Thyroid gland (tissue), 4 donors: ENCODE data around the gene MXD4.

Experiments used
- POLR2A ChIP-seq, 2 donors: fragments of 450-650 bp; IDR thresholded peaks; one replicate each; pipeline ENCODE4 v1.6.1; 2017; ENCODE audit warnings: antibody characterized with exemption in 2 of 2, mild to moderate bottlenecking in 2 of 2, moderate library complexity in 1 of 2
- TF ChIP-seq, protein P1 (sequence below), 6 experiments: fragments of 200-600 bp in 3 of 6; fragments of 450-650 bp in 3 of 6; sonication (generic) in 3 of 6; IDR thresholded peaks; one replicate each; pipeline ENCODE4 v1.5.1; 2016 to 2019; ENCODE audit warnings: antibody characterized with exemption in 6 of 6, mild to moderate bottlenecking in 2 of 6, inconsistent platforms in 1 of 6, moderate library complexity in 1 of 6

DNA sequence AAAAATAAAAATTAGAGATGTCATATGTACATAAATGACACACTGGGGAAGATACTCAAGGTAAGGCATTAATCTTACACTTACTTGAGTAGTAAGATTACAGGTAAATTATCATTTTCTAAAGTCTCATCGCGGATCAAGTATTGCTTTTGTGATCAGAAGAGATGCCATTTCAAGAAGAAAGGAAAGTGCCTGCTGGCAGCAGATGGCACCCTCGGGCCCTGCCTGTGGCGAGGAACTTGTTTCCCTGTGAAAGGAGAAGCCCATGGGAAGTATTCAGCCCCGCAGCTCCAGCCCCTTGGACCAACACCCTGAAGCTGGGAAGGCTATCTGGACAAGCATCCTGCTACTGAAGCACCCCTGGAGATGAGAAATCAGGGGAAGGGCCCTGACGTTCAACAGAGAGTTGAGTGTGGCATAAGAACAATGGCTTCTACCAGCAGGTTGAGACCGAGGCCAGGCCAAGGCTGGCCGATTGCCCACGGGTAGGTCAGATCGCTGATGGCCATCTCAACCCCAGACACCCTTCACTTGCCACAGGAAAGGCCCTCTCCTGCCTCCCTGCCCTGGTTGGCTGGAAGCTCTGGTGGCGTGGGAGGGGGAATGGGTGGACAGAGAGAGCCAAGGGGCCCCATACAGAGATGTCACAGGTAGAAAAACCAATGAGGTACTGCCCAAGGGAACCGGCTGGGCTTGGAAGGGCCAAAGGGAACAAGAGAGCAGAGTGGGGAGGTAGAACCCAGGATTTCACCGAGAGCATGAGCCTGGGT lies 18.8 kb upstream of the MXD4 start:
- TF ChIP-seq, protein P1, sequence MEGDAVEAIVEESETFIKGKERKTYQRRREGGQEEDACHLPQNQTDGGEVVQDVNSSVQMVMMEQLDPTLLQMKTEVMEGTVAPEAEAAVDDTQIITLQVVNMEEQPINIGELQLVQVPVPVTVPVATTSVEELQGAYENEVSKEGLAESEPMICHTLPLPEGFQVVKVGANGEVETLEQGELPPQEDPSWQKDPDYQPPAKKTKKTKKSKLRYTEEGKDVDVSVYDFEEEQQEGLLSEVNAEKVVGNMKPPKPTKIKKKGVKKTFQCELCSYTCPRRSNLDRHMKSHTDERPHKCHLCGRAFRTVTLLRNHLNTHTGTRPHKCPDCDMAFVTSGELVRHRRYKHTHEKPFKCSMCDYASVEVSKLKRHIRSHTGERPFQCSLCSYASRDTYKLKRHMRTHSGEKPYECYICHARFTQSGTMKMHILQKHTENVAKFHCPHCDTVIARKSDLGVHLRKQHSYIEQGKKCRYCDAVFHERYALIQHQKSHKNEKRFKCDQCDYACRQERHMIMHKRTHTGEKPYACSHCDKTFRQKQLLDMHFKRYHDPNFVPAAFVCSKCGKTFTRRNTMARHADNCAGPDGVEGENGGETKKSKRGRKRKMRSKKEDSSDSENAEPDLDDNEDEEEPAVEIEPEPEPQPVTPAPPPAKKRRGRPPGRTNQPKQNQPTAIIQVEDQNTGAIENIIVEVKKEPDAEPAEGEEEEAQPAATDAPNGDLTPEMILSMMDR (IDR thresholded peaks at IDR 0.05): no peak
- TF ChIP-seq POLR2A (IDR thresholded peaks at IDR 0.05): no peak
